NCI-H1694 treated with DMSO at 0.1 percent for 48 hours (cell line): ENCODE measurements around the gene KRT35.
A peak's percentile ranks its signal among the peaks of the same experiment; 100 is the strongest.

ENCODE experiments used
- DNase-seq: peaks from one replicate; lab custom pipeline; 2025; lab: John Stamatoyannopoulos, UW

The KRT35 gene

GRCh38 chr17:41481036-41481435 is at the start of gene KRT35:
TSS of gene KRT35 (minus strand) at chr17:41481151. CDS start at chr17:41481097, 54 bp downstream.
- no peak for DNase-seq

- no peak for DNase-seq
Measured at GRCh38 chr17:41530062-41531048, 49.4 kb upstream of the KRT35 start.

- no peak for DNase-seq
Measured at GRCh38 chr17:41529491-41529915, 48.6 kb upstream of the KRT35 start.

- peak; percentile 15 for DNase-seq
Measured at GRCh38 chr17:41528959-41529353, 48.0 kb upstream of the KRT35 start.

- no peak for DNase-seq
Measured at GRCh38 chr17:41527063-41528023, 46.4 kb upstream of the KRT35 start.

- DNase-seq: no peak
Measured at GRCh38 chr17:41524261-41524660, 43.3 kb upstream of the KRT35 start.

GRCh38 chr17:41523787-41524186 is 42.8 kb upstream of the KRT35 start:
- peak; percentile 33 for DNase-seq

- DNase-seq: no peak
Measured at GRCh38 chr17:41523225-41523593, 42.3 kb upstream of the KRT35 start.

- DNase-seq: no peak
Measured at GRCh38 chr17:41522301-41523224, 41.6 kb upstream of the KRT35 start.

GRCh38 chr17:41521574-41522261 is 40.8 kb upstream of the KRT35 start:
- no peak for DNase-seq

GRCh38 chr17:41520821-41521521 is 40.0 kb upstream of the KRT35 start:
- peak; percentile 41 for DNase-seq

- peak; percentile 97 for DNase-seq
Measured at GRCh38 chr17:41519501-41520224, 38.7 kb upstream of the KRT35 start.

- peak; percentile 85 for DNase-seq
Measured at GRCh38 chr17:41518789-41519449, 38.0 kb upstream of the KRT35 start, which contains the start of gene KRT15. TSS of gene KRT15 (minus strand) at chr17:41518890. CDS start at chr17:41518827, 63 bp downstream.

GRCh38 chr17:41518031-41518430 is 37.1 kb upstream of the KRT35 start:
- DNase-seq: no peak

GRCh38 chr17:41516830-41517283 is 35.9 kb upstream of the KRT35 start:
- DNase-seq: no peak

- DNase-seq: no peak
Measured at GRCh38 chr17:41516147-41516829, 35.3 kb upstream of the KRT35 start.

- no peak for DNase-seq
Measured at GRCh38 chr17:41513168-41513547, 32.2 kb upstream of the KRT35 start.

- no peak for DNase-seq
Measured at GRCh38 chr17:41512546-41513167, 31.7 kb upstream of the KRT35 start.
